COLO668 (cell line): ENCODE measurements around the gene IL1RL1.

Experiments used
- DNase-seq: peaks from one replicate; lab custom pipeline; 2025; ENCODE audit not compliant: unreplicated experiment; lab: John Stamatoyannopoulos, UW

Gene IL1RL1

DNA sequence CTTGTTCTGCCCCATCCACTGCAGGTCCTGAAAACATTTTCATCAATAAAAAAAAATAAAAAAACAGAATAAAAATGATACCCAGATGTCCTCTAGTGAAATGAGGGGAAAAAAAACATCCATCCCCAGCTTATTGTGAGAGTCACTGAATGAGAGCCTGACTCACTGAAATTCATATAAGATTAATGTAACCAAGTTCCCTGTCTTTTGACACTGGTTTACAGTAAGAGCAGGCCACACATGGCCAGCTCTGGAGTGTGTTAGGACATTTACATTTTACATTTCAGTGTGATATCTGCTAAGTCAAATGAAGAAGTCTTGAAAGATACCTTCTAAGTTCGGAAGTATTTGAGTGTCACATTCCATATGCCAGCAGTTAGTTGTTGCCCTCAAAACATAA is 23.1 kb downstream of the IL1RL1 start:
- DNase-seq, result no peak

DNA sequence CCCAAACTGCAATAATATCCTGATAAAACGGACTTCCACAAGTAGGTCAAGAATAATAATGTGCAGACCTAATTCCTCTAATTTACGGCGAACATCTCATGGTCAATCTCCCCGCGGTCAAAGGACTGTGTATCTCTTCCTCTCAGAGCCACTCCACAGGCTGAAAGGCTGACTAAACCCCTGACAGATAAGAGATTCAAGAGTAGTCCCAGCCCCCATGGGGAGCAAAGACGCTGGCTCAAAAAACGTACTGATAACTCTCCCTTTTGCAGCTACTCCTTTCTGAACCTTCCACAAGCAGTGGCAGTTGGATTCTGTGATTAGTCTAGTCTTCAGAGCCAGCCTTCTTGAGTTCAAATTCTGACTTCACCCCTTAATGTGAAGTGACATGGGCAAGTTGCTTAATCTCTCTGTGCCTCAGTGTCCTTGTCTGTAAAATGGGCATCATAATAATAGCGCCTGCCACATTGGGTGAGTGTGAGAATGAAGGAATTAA is 24.6 kb downstream of the IL1RL1 start:
- DNase-seq, result no peak

DNA sequence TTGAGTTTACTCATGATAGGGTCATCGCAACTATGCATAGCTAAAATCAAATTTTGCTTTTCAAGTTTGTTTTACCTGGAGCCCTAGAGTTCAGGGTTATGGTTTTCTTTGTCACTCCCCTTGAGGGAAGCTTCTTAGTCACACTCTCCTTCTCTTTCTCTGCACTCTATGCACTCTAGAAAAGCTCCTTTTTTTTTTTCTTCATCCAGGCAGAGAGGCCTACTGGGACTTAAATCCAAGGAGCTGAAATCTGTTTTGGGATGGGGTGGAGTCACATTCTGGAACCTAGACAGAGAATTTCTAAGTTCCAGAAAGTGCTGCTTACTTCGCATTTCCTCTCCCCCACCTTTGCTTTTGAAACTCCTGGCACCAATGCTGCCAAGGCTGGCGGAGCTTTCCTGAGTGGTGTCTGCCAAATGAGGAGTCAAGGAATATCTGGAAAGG is 25.2 kb downstream of the IL1RL1 start:
- no peak for DNase-seq

DNA sequence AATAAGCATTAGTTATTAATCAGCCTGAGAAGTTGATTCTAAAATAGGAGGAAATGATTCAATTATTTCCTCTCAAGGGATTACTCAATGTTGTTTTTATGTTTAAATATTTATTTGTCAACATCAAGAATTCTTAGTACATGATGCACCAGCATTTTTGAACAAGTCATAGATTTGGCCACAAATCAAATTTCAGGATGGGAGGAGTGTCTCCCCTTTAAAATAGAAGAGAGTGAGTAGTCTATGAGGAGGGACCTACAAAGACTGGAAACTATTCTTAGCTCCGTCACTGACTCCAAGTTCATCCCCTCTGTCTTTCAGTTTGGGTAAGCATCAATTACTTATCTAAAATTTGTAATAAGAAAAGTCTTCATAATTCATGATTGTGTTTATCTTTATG is 25.6 kb downstream of the IL1RL1 start:
- DNase-seq, result no peak

DNA sequence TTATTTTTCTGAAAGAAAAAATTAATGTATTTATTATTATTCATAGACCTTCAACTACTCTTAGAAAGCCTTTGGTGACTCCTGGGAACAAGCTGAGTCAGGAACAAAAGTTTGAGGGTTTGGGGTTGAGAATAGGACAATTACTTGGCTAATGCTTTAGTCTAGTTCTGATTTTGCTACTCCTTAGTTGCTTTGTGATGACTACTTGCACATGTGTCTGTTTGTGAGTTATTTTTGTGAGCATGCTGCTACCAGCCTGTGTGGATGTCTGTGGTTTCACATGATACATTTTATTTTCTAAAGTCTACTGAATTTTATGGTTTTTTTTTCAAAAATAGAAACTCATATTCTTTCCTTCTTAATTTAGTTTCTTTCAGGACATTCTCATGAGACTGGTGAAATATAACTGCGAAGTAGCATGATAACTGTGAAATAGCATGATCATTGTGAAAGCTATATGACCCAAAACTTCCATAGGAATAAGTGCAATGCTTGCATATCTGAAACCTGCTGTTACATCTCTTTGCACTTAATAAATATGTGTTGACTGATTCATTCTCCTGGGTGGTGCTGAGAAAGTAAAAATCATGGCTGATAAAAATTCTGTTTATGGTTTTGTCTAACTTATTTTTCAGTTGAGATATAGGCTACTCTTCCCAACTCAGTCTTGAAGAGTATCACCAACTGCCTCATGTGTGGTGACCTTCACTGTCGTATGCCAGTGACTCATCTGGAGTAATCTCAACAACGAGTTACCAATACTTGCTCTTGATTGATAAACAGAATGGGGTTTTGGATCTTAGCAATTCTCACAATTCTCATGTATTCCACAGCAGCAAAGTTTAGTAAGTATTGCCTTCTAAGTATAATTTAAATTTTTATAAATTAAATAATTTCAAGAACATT is 26.4 kb downstream of the IL1RL1 start:
- no peak for DNase-seq

DNA sequence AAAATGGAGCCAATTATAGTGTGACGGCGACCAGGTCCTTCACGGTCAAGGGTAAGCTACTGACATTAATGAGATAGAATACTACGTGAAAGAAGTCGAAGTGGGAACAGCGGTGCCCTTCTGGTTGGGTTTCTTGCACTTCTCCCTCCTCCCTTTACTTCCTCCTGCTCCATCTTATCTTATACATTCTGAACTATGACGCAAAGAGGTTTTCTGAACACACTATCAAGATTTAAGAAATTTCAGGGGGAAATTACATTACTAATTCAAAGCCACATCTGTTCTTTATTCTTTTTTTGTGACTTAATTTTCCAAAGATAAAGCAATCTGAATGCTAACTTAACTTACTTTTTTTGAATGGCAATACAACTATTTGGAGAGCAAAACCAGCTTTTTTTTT is 29.4 kb downstream of the IL1RL1 start:
- no peak for DNase-seq

DNA sequence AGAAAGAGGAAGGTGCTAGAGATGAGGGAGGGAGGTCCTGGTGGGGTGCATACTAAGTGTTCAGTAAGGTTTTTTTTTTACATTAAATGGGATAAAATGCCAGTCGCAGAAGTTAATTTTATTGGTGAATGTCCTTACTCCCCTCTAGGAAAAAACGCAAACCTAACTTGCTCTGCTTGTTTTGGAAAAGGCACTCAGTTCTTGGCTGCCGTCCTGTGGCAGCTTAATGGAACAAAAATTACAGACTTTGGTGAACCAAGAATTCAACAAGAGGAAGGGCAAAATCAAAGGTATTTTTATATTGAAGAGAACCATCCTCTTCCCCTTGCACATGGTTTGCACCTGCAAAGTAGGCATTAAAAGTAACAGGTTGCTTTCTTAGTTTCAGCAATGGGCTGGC is 31.5 kb downstream of the IL1RL1 start:
- no peak for DNase-seq

DNA sequence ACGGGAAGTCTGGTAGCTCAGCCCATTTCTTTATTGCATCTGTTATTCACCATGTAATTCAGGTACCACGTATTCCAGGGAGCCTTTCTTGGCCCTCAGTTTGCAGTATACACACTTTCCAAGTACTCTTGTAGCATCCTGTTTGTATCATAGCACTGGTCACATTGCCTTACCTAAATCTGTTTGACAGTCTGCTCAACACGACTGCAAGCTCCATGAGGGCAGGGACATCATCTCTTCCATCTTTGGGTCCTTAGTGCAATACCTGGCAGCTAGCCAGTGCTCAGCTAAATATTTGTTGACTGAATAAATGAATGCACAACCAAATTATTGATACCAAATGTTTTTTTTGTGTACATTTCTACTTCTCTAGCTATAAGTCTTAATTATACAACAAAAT is 33.0 kb downstream of the IL1RL1 start:
- no peak for DNase-seq

DNA sequence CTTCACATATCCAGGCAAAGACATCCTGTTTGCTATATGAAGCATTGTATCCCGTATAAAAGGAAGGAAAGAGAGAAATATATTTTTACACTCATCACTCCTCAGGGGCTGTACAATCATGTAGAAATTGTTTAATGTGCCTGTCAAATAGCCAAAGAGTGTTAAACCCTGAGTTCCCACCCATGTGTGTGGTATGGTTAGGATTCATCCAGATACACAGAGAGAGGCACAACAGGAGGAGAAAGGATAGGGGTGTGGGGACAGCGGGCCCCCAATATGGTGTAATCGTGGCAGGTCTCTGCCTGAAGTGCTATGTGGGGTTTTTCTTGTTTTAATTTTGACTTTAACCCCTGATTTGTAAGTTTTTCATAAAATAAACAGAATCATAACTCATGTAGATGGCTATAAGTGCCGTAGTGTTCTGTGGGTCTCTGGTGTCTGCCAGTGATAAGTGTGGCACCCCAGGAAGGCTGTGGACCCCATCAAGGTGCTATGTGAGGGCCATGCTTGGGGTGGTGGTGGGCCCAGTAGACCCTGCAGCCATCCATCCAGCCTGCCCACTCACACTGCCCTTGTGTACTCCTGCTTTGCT is 34.1 kb downstream of the IL1RL1 start:
- no peak for DNase-seq

DNA sequence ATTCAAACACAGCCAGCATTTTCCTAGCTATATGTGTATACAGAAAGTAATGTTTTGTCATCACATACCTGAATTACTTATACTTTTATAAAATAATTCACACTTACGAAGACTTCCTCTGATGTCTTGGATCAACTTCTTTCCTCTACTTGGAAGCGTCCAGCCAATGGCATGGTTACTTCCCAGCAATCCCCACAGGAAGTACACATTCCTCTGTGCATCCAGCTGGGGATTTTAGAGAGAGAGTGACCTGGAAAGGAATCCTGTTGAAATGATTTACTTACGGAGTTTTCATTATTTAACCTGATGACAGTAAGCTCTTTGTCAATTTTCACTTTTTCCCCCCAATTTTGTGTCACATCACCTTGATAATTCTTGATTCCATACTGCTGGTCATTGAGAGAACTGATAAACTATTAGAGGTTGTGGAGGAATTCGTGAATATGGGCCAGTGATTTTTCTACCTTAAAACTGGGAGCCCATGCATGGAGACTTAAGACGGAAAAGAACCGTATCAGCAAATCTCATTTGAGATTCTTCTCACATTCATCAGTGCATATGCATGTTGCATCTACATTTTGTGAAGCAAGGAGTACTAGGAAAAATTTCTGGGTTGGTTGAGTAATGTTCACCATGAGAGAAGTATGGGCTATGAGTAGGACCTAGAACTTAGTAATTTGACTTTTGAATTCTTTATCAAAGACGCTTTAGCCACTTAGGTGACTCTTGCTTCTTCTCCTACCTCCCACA is 35.2 kb downstream of the IL1RL1 start:
- DNase-seq, result no peak

DNA sequence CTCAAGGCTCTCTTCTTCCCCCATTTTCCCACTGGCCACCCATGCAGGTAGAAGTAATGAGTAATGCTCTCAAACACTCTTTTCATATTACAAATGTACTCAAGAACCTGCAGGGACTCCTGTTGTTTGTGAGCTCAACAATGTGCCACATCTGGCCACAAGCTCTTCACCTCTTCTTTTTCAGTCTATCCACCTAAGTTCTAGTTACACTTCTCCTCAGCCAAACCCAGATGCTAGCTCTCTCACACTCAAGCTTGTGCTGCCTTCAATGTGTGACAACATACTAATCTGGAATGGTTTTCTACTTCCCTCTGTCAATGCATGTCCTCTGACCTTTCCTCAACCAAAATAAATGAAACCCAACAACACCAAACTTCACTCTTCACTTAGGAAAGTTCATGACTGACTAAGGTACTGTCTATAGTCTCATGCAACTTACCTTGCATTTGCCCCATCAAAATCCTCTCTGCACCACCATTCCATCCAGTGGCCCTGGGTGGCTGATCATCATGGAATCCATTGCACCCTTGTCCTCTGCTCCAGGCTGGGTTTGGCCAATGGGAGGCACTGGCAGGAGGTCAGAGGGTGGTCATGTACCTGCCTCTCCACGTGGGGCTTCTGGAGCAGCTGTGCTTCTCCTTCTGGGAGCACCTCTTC is 38.9 kb downstream of the IL1RL1 start:
- DNase-seq, result no peak

DNA sequence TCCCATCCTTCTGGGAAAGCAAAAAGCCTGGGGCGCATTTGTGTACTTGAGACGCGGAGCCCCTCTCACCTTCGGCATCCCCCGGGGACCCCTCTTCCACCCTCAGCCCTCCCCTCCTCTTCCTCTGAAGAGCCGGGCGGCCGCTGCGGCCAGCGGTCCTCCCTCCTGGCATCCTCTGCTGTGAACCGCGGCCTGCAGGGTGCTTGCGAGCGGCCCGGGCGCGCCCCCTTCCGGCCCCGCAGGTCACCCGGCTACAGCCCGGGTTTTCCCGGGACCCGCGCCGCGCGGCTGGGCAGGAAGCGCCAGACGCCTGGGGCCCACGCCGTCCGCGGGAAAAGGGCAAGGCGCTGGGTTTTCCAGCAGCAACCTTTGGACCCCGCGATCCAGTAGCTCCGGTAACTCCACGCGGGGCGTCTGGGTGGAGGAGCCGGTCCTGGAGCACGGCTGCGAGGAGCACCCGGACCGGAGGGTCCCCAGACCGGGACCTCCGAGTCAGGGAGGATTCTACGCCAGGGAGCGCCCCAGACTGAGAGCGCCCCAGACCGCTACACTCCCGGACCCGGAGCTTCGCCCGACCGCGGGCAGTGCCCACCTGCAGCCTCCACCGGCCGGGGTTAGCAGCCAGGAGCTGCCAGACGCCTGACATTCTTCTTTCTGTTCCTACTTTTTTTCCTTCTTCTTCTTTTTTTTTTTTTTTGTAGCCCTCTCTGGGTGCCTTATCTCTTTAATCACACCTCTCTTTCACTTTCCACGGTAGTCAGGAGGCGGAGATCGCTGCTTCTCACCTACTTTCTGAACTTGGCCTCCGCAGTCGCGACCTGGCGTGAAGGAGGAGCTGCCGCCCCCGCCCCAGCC is 44.4 kb downstream of the IL1RL1 start, which contains the start of gene IL18R1:
Gene IL18R1, plus strand, starts transcription at position 271 of the 855 bp plus-strand sequence. CDS start 6,865 bp downstream, outside the sequence.
- DNase-seq, result peak; percentile 90

DNA sequence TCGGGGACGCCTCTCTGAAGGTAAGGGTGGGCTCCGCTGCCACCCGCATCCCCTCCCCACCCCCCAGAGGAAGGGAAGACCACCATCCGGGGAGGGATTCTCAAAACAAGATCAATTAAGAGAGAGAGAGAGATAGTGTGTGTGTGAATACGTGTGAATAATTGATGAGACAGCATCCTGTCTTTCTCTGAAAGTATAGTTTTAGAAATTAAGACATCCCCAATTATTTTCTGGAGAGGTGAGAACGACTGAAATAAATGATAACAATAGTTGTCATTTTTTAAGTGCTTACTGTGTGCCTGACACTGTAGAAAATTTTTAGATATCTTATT is 45.0 kb downstream of the IL1RL1 start:
- no peak for DNase-seq

DNA sequence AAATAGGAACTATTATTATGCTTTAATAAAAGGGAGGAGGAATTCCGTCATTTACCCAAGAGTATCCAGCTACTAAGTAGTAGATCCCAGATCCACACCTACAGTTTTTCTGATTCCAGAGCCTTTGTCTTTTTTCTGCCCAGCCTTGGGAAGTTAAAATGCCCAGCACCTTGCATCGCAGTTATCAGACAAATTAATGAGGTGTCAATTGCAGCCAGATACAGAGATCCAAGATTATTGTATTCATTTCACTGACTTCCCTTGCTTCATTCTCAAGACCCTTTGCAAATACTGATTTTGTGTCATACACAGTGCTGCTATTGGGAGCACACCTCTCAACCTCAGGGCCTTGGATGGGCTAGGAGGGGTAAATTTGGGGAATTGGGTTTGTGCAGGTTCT is 45.4 kb downstream of the IL1RL1 start:
- DNase-seq, result no peak

DNA sequence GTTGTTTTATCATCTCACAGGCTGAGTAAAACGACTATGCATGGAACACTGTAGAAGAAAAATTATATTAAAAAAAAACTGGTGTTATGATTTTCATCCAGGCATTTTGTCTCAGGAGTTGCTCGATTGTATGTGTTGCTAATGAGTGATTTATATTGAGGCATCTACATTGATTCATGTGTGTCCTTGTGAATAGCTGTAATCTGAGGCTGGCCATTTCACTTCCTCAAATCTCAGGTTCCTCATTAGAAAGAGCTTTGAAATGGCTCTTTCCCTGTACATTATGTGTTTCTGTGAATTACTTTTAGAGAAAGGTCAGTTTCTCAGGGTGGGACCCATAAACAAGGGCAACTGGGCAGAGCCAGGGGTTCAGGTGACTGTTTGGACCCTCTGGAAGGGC is 46.6 kb downstream of the IL1RL1 start:
- no peak for DNase-seq

DNA sequence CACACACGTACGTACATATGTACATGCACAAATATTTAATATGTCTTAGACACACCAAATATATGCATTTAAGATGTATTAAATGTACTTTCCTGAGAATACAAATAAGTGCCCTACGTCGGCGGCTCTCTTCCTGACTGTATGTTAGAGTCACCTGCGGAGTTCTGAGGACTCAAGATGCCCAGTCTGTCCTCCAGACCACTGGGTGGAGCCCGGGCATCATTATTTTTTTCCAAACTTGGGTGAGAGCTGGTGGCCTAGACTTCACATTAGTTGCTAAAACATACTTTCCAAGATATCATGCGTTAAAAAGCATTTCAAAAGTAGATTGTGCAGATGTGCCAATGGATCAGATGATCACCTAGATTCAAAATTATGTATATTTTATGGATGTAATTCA is 47.1 kb downstream of the IL1RL1 start:
- DNase-seq, result no peak

DNA sequence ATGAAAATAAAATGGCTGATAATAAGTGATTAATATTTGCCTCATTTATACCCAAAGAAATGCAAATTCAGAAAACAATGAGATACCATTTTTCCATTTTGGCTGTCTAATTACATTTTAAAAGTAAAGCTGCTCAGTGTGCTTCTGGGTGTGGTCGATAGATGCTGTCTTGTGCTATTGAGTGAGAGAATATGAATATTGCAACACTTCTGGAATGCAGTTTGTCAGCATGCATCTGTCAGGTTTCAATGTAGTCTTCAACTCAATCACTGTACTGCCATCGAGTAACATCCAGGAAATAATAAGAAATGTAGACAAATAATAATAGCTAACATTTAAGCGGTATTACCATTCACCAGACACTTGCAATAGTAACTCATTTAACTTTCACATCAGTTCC is 48.2 kb downstream of the IL1RL1 start:
- DNase-seq, result no peak

DNA sequence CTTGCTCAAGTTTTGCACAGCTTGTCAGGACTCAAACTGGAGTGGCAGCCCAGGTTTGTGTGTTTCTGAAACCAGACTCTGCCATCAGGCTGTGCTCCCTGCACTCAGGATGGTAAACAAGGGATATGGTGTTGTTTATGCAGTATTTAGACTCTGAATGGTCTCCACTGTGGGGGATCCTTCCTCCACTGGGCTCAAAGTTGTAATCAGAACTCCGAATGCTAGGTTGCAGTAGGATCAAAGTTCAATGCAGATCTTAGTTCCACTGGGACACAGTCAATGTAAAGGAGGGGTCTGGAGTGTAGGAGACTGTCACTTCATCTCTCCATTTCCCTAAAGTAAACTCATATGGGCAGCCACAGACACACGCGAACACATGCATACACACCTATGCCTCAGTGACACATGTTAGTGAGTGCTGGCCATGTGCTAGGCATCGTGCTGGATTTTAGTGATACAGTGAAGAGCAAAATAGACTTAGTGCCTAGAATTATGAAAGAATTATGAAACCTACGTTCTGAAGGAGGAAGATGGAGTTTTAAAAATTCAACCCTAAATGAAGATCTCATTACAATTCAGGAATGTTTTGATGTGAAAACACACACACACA is 50.4 kb downstream of the IL1RL1 start:
- no peak for DNase-seq

DNA sequence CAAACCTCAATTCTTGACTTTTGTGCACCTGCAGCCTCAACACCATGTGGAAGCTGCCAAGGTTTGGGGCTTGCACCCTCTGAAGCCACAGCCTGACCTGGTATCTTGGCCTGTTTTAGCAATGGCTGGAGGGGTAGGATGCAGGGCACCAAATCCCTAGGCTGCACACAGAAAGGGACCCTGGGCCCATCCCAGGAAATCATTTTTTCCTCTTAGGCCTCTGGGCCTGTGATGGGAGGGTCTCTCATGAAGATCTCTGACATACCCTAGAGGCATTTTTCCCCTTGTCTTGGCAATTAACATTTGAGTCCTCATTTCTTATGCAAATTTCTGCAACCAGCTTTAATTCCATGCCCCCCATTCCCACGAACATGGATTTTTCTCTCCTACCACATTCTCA is 54.4 kb downstream of the IL1RL1 start:
- DNase-seq, result no peak
